GM21786 (cell line): ENCODE measurements around the gene RPRD2.
"Not testable (repeated sequence)": the region's sequence is repeated elsewhere in the genome, so short reads cannot be mapped to it uniquely, and the experiment has no call there.

ENCODE experiments used
- ATAC-seq: cut with Tn5 transposase; IDR thresholded peaks from one replicate; pipeline ENCODE4 v1.9.1; 2021; ENCODE audit not compliant: unreplicated experiment

Gene RPRD2

GRCh38 chr1:150388241-150388640 is 24.3 kb downstream of the RPRD2 start:
- no peak for ATAC-seq

GRCh38 chr1:150389650-150390049 is 25.7 kb downstream of the RPRD2 start:
- ATAC-seq, result no peak

GRCh38 chr1:150392627-150393026 is 28.7 kb downstream of the RPRD2 start:
- no peak for ATAC-seq

GRCh38 chr1:150395115-150395514 is 31.2 kb downstream of the RPRD2 start:
- not testable (repeated sequence) for ATAC-seq

GRCh38 chr1:150397392-150398032 is 33.6 kb downstream of the RPRD2 start:
- ATAC-seq, result no peak

GRCh38 chr1:150404465-150404864 is 40.5 kb downstream of the RPRD2 start:
- no peak for ATAC-seq

- ATAC-seq, result no peak
Measured at GRCh38 chr1:150405660-150406059, 41.7 kb downstream of the RPRD2 start.

- no peak for ATAC-seq
Measured at GRCh38 chr1:150406483-150406882, 42.5 kb downstream of the RPRD2 start.

- no peak for ATAC-seq
Measured at GRCh38 chr1:150407330-150407729, 43.4 kb downstream of the RPRD2 start.

GRCh38 chr1:150408800-150409199 is 44.9 kb downstream of the RPRD2 start:
- no peak for ATAC-seq

- ATAC-seq, result no peak
Measured at GRCh38 chr1:150409504-150410362, 45.8 kb downstream of the RPRD2 start.

GRCh38 chr1:150410582-150411101 is 46.7 kb downstream of the RPRD2 start:
- no peak for ATAC-seq

- no peak for ATAC-seq
Measured at GRCh38 chr1:150414592-150414991, 50.6 kb downstream of the RPRD2 start.

GRCh38 chr1:150415800-150416199 is 51.9 kb downstream of the RPRD2 start:
- no peak for ATAC-seq

- no peak for ATAC-seq
Measured at GRCh38 chr1:150420560-150421265, 56.8 kb downstream of the RPRD2 start.

GRCh38 chr1:150422541-150422940 is 58.6 kb downstream of the RPRD2 start:
- ATAC-seq, result no peak

- no peak for ATAC-seq
Measured at GRCh38 chr1:150429805-150430204, 65.9 kb downstream of the RPRD2 start.

- no peak for ATAC-seq
Measured at GRCh38 chr1:150441121-150441520, 77.2 kb downstream of the RPRD2 start.

GRCh38 chr1:150444232-150444631 is 80.3 kb downstream of the RPRD2 start:
- no peak for ATAC-seq

GRCh38 chr1:150456146-150456647 is 92.2 kb downstream of the RPRD2 start:
- ATAC-seq, result no peak

GRCh38 chr1:150464422-150464826 is 100.5 kb downstream of the RPRD2 start:
- no peak for ATAC-seq
